H1 (cell line): ENCODE measurements around the gene PROSER3. TPM values are rescaled to one million over a fixed set of nuclear protein-coding genes. Genes with fewer than 3 reads are reported as not detected.

Experiments
- CTCF ChIA-PET: fragments of 300-600 bp; sonication (Branson Sonifier 250); formaldehyde crosslinking; loops from one replicate; lab custom pipeline; 2021; ENCODE audit not compliant: partially characterized antibody; lab: Charles Lee
- POLR2A ChIA-PET: fragments of 300-600 bp; sonication (Branson Sonifier 250); formaldehyde crosslinking; loops from one replicate; lab custom pipeline; 2021; ENCODE audit warnings: inconsistent platforms; ENCODE audit not compliant: partially characterized antibody; lab: Charles Lee
- DNase-seq, 2 experiments: peaks; one replicate each; pipeline versions ENCODE4 v3.0.0 to v3.0.0-alpha.2; 2010 to 2022; ENCODE audit warnings: low spot score in 2 of 2, low read depth in 1 of 2, mixed read lengths in 1 of 2
- FAIRE-seq: peaks from 2 replicates; lab custom pipeline; 2011; peaks lifted over from hg19 to GRCh38; lab: Jason Lieb, UNC
- H2AFZ ChIP-seq: 2 replicates; pipeline ENCODE4 v1.8.1; 2012; ENCODE audit warnings: low read length, inconsistent platforms
- H2AK5ac ChIP-seq: 2 replicates; pipeline ENCODE4 v1.6.1; 2013; ENCODE audit warnings: low read depth, low read length
- H2BK120ac ChIP-seq: replicated peaks from 2 replicates; pipeline ENCODE3; 2013; ENCODE audit warnings: low read depth, low read length, inconsistent platforms
- H2BK12ac ChIP-seq: 2 replicates; pipeline ENCODE4 v1.6.1; 2013; ENCODE audit warnings: low read depth, low read length
- H2BK15ac ChIP-seq: 2 replicates; pipeline ENCODE4 v1.6.1; 2013; ENCODE audit warnings: low read length
- H2BK20ac ChIP-seq: 2 replicates; pipeline ENCODE4 v1.6.1; 2013; ENCODE audit warnings: low read length
- H2BK5ac ChIP-seq: 2 replicates; pipeline ENCODE4 v1.6.1; 2013; ENCODE audit warnings: low read depth, low read length
- H3K14ac ChIP-seq: 2 replicates; pipeline ENCODE4 v1.6.1; 2013; ENCODE audit warnings: inconsistent platforms; ENCODE audit not compliant: insufficient read length
- H3K18ac ChIP-seq: 2 replicates; pipeline ENCODE4 v1.6.1; 2013; ENCODE audit warnings: low read length; ENCODE audit errors: extremely low read depth
- H3K23ac ChIP-seq: 2 replicates; pipeline ENCODE4 v1.6.1; 2013; ENCODE audit warnings: inconsistent platforms; ENCODE audit not compliant: insufficient read length
- H3K23me2 ChIP-seq: 2 replicates; pipeline ENCODE4 v1.6.1; 2013; ENCODE audit warnings: low read depth, low read length
- H3K27ac ChIP-seq: 2 replicates; pipeline ENCODE4 v1.6.1; 2011; ENCODE audit warnings: low read depth, low read length, inconsistent platforms
- H3K27me3 ChIP-seq, 4 experiments: replicated peaks in 1 of 4; 1 replicate in 1 of 4; 2 replicates in 3 of 4; pipeline versions ENCODE4 v1.6.1 to v1.8.1; 2011 to 2013; ENCODE audit warnings: low read length in 3 of 4, mild to moderate bottlenecking in 3 of 4, inconsistent platforms in 2 of 4, mixed read lengths in 2 of 4, moderate library complexity in 1 of 4; ENCODE audit not compliant: control insufficient read depth in 3 of 4, insufficient read depth in 3 of 4; ENCODE audit errors: extremely low read depth in 1 of 4
- H3K36me3 ChIP-seq, 4 experiments: 2 replicates each; pipeline versions ENCODE4 v1.6.1 to v1.8.1; 2011 to 2013; ENCODE audit warnings: mild to moderate bottlenecking in 4 of 4, low read length in 3 of 4, moderate library complexity in 2 of 4, control low read depth in 1 of 4, inconsistent platforms in 1 of 4; ENCODE audit not compliant: insufficient read depth in 4 of 4, control insufficient read depth in 2 of 4
- H3K4ac ChIP-seq: replicated peaks from 2 replicates; pipeline ENCODE3; 2013; ENCODE audit warnings: low read length, low read depth, mixed read lengths, inconsistent platforms; ENCODE audit not compliant: insufficient read length
- H3K4me1 ChIP-seq, 4 experiments: replicated peaks in 1 of 4; 1 replicate in 1 of 4; 2 replicates in 3 of 4; pipeline versions ENCODE4 v1.6.1 to v1.8.1; 2011 to 2013; ENCODE audit warnings: low read length in 3 of 4, inconsistent platforms in 2 of 4, mixed read lengths in 1 of 4; ENCODE audit not compliant: insufficient read depth in 4 of 4, control insufficient read depth in 3 of 4
- H3K4me2 ChIP-seq, 2 experiments: 2 replicates each; pipeline versions ENCODE4 v1.6.1 to v1.8.1; 2011 to 2013; ENCODE audit warnings: low read depth in 2 of 2, low read length in 2 of 2, control low read depth in 1 of 2, inconsistent platforms in 1 of 2, mild to moderate bottlenecking in 1 of 2; ENCODE audit not compliant: insufficient read depth in 1 of 2
- H3K4me3 ChIP-seq, 4 experiments: fragments of 200-600, 300-600 bp in 1 of 4; sonication (generic), shearing (Covaris generic), sonication (Bioruptor Twin) in 1 of 4; 2 replicates each; pipeline versions ENCODE4 v1.5.1 to v1.8.1; 2011 to 2016; ENCODE audit warnings: low read length in 4 of 4, low read depth in 3 of 4, control low read depth in 2 of 4, inconsistent platforms in 2 of 4, mild to moderate bottlenecking in 2 of 4, mixed read lengths in 1 of 4, moderate library complexity in 1 of 4; ENCODE audit not compliant: insufficient read depth in 2 of 4; ENCODE audit errors: extremely low read depth in 1 of 4
- H3K56ac ChIP-seq: replicated peaks from 2 replicates; pipeline ENCODE3; 2013; ENCODE audit warnings: low read depth, mild to moderate bottlenecking, mixed read lengths, low read length, inconsistent platforms; ENCODE audit not compliant: insufficient read length
- H3K79me1 ChIP-seq: 2 replicates; pipeline ENCODE4 v1.6.1; 2013; ENCODE audit warnings: low read depth, low read length, control low read depth
- H3K79me2 ChIP-seq, 2 experiments: 2 replicates each; pipeline versions ENCODE4 v1.6.1 to v1.8.1; 2012 to 2013; ENCODE audit warnings: low read length in 2 of 2, mild to moderate bottlenecking in 2 of 2, inconsistent platforms in 1 of 2; ENCODE audit not compliant: insufficient read depth in 2 of 2, control insufficient read depth in 1 of 2
- H3K9ac ChIP-seq, 4 experiments: replicated peaks in 1 of 4; 1 replicate in 1 of 4; 2 replicates in 3 of 4; pipeline versions ENCODE4 v1.6.1 to v1.8.1; 2011 to 2013; ENCODE audit warnings: low read depth in 3 of 4, low read length in 3 of 4, control low read depth in 2 of 4, mild to moderate bottlenecking in 2 of 4, moderate library complexity in 2 of 4, inconsistent platforms in 1 of 4; ENCODE audit errors: extremely low read depth in 1 of 4
- H3K9me3 ChIP-seq, 2 experiments: 2 replicates each; pipeline versions ENCODE4 v1.6.1 to v1.8.1; 2012 to 2013; ENCODE audit warnings: mild to moderate bottlenecking in 2 of 2, moderate library complexity in 2 of 2, control low read depth in 1 of 2, inconsistent platforms in 1 of 2, low read depth in 1 of 2, low read length in 1 of 2, mixed read lengths in 1 of 2; ENCODE audit not compliant: insufficient read depth in 2 of 2
- H4K20me1 ChIP-seq, 2 experiments: replicated peaks in 1 of 2; 2 replicates each; pipeline versions ENCODE3 to v1.8.1; 2011 to 2013; ENCODE audit warnings: inconsistent platforms in 2 of 2, low read length in 2 of 2, mild to moderate bottlenecking in 1 of 2; ENCODE audit not compliant: insufficient read depth in 2 of 2, control insufficient read depth in 1 of 2
- H4K5ac ChIP-seq: 2 replicates; pipeline ENCODE4 v1.6.1; 2013; ENCODE audit warnings: low read length, low read depth, mixed read lengths, inconsistent platforms; ENCODE audit not compliant: insufficient read length
- H4K8ac ChIP-seq: 2 replicates; pipeline ENCODE4 v1.8.0; 2013; ENCODE audit warnings: mild to moderate bottlenecking, moderate library complexity, low read length, inconsistent platforms; ENCODE audit not compliant: insufficient read depth; ENCODE audit errors: extremely low read depth
- H4K91ac ChIP-seq: replicated peaks from 2 replicates; pipeline ENCODE3; 2013; ENCODE audit warnings: low read length, mixed read lengths, inconsistent platforms; ENCODE audit not compliant: insufficient read length
- SIX5 ChIP-seq: IDR thresholded peaks from 2 replicates; pipeline ENCODE4 v1.6.1; 2011; ENCODE audit warnings: mild to moderate bottlenecking, low read depth, low read length
- WGBS, 2 experiments: shearing (Covaris generic) in 1 of 2; methylation state at CpG; one replicate each; pipeline versions ENCODE4 v1.1.6 to v1.1.7; 2013 to 2015; ENCODE audit warnings: low lambda C conversion rate in 2 of 2, mixed read lengths in 2 of 2, inconsistent platforms in 1 of 2, low coverage in 1 of 2, missing lambda C conversion rate in 1 of 2; ENCODE audit not compliant: insufficient replicate concordance in 2 of 2, insufficient coverage in 1 of 2, insufficient read length in 1 of 2; ENCODE audit errors: extremely low coverage in 1 of 2, missing lambda C conversion rate in 1 of 2; 5-methylcytosine and 5-hydroxymethylcytosine counted together
- polyA plus RNA-seq, 7 experiments: library from polyadenylated mRNA; depleted of rRNA in 3 of 7; stranded (reverse) in 5 of 7; unstranded in 2 of 7; fragments of >200 nt in 5 of 7; fragments of 200-250 nt in 2 of 7; gene quantifications; 1 replicate in 5 of 7; 2 replicates in 1 of 7; 4 replicates in 1 of 7; pipeline versions ENCODE4 v1.2.1 to v1.2.3, GENCODE V29; 2011 to 2013; ENCODE audit warnings: missing spikeins in 2 of 7, mixed read lengths in 2 of 7
- total RNA-seq: library from RNA; stranded (reverse); fragmentation: NEBNext Ultra II Directional; extraction: Animal tissue kit (Norgen Biotek cat#: 25700); gene quantifications from 2 replicates; pipeline ENCODE4 v1.2.1, GENCODE V29; 2021

Gene PROSER3
- total and polyA plus RNA-seq, 2 of the 8 experiments (the other 6 are each of a cell fraction or from before 2014, with no cell fraction given): 17.8 to 28.9 TPM

- H2AK5ac ChIP-seq: 0 out of 2 replicates have a peak overlapping the region, but pooled peaks have one; percentile 7
- no peak for DNase-seq
- no peak overlapping the region for H4K91ac ChIP-seq
- H2AFZ ChIP-seq: no peak overlapping the region
- H2BK20ac ChIP-seq: no peak overlapping the region
- H3K56ac ChIP-seq: no peak overlapping the region
- no peak for FAIRE-seq
- peaks cover 0 to 28% (median 16%) of the 10 kb centered on the region in 4 experiments; a peak in 6 of 7 replicates for H3K4me1 ChIP-seq
- no peak overlapping the region for H3K18ac ChIP-seq
- peaks cover 5 to 6% of the 10 kb centered on the region in 2 experiments for H4K20me1 ChIP-seq
- H3K4ac ChIP-seq: no peak overlapping the region
- POLR2A ChIA-PET: interaction anchor here (0.9 to 4.9 kb wide), 6 partner anchors 10 to 101 kb away, joined by 3 to 28 read pairs (median 8); partner anchors contain the start of genes HAUS5, PRODH2 and ZBTB32
- peaks cover 2% of the 10 kb centered on the region; the same call in 1 of the 2 replicates for H3K79me1 ChIP-seq
- H3K4me3 ChIP-seq: no peak overlapping the region
- no peak overlapping the region for H4K5ac ChIP-seq
- no peak overlapping the region for H2BK15ac ChIP-seq
- no peak overlapping the region for H2BK12ac ChIP-seq
- H3K79me2 ChIP-seq: peaks cover 0 to 2% of the 10 kb centered on the region in 2 experiments; a peak in 3 of 4 replicates
- no peak overlapping the region for H2BK120ac ChIP-seq
- H4K8ac ChIP-seq: no peak overlapping the region
- H3K9me3 ChIP-seq: no peaks in the 10 kb centered on the region
- peaks cover 12% of the 10 kb centered on the region for H3K23me2 ChIP-seq
- WGBS, 2 experiments: 76% methylated on average over 2 of the region's 2 CpGs; no CpG with 5 or more reads in 1 of the 2 experiments
- no peak for TF ChIP-seq SIX5
- TF ChIP-seq, all 59 proteins: peak for 0
- Histone ChIP-seq H3K9ac (no peak overlapping the region), H3K36me3 (no peaks in the 10 kb centered on the region), H3K14ac (no peak overlapping the region), H3K27ac (no peak overlapping the region), H2BK5ac (no peak overlapping the region), H3K23ac (no peak overlapping the region), H3K27me3 (no peaks in the 10 kb centered on the region), H3K4me2 (no peak overlapping the region)
- CTCF ChIA-PET: interaction anchor here (0.6 to 6.6 kb wide), 9 partner anchors 10 to 1942 kb away, joined by 3 to 105 read pairs (median 3); partner anchors contain the start of gene ZBTB32
These were observed 44.5 kb upstream of the PROSER3 start for GRCh38 chr19:35713506-35713850.
